Measurements from ENCODE around the gene ENO3. TPM values are rescaled to one million over a fixed set of nuclear protein-coding genes. Genes with fewer than 3 reads are reported as not detected.

The ENO3 gene
- total and polyA plus RNA-seq, 12 donors: 1.6 to 76.6 (median 5.3) TPM

DNA sequence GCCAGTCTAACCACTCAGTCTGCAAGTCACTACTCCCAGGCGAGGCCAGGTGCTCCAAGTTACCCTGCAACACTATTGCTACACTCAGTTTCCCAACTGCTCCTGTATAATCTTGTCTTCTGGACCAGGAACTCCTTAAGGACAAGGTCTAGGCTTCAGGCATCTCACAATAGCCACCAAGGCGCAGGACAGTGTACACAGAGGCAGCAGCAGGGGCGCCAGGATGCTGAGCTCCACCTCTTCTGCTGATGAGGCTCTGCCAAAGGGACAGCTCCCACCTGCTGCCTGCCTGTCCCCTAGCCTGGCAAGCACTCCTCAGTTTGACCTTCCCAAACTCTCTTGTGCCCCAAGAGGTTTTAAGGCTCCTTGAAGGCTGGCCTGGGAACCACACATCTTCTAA, 14.5 kb upstream of the ENO3 start:
- intact Hi-C loops (cut with DNase I): loop anchor here (5.0 to 10.0 kb wide), 2 partner anchors 48 to 61 kb away; partner anchors contain the start of genes CAMTA2 (in 1 of the 2), INCA1 (in 1 of the 2) and KIF1C (in 1 of the 2)
- peaks cover 15 to 28% of the 10 kb centered on the region in 2 donors for H3K4me1 ChIP-seq (replicated peaks in 1 of 2)
- WGBS, 4 donors: 82 to 100% (median 92%) methylated on average over 3 of the region's 3 CpGs
- H3K27me3 ChIP-seq: no peaks in the 10 kb centered on the region
- no peak for TF ChIP-seq POLR2A (IDR thresholded peaks at IDR 0.05)
- TF ChIP-seq, protein P1, sequence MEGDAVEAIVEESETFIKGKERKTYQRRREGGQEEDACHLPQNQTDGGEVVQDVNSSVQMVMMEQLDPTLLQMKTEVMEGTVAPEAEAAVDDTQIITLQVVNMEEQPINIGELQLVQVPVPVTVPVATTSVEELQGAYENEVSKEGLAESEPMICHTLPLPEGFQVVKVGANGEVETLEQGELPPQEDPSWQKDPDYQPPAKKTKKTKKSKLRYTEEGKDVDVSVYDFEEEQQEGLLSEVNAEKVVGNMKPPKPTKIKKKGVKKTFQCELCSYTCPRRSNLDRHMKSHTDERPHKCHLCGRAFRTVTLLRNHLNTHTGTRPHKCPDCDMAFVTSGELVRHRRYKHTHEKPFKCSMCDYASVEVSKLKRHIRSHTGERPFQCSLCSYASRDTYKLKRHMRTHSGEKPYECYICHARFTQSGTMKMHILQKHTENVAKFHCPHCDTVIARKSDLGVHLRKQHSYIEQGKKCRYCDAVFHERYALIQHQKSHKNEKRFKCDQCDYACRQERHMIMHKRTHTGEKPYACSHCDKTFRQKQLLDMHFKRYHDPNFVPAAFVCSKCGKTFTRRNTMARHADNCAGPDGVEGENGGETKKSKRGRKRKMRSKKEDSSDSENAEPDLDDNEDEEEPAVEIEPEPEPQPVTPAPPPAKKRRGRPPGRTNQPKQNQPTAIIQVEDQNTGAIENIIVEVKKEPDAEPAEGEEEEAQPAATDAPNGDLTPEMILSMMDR (IDR thresholded peaks at IDR 0.05): no peak
- no peak overlapping the region for H3K27ac ChIP-seq
- no peaks in the 10 kb centered on the region for H3K9me3 ChIP-seq (replicated peaks in 1 of 3)
- peaks cover 0 to 12% of the 10 kb centered on the region in 2 donors for H3K36me3 ChIP-seq (replicated peaks in 1 of 2)
- DNase-seq: no peak
- H3K4me3 ChIP-seq: no peak overlapping the region

DNA sequence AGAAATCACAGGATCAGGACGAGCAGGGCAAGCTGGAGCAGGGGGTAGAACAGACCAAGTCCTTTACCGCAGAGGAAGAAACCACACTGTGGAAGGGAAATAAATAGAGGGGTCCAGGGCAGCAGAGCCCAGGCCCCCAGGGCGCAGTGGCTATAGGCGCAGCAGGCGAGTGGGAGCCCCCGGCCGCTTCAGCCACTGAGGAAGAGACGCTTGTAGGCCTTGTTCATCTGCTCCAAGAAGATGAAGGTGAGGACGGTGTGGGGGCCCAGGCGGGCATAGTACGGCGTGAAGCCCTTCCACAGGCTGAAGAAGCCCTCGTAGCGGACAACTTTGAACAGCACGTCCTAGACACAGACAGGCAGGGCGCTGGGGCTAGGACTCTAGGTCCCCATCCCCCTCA, 13.4 kb upstream of the ENO3 start:
- Histone ChIP-seq H3K9me3 (replicated peaks in 1 of 3) (no peaks in the 10 kb centered on the region), H3K36me3 (replicated peaks in 1 of 2) (peaks cover 0 to 19% of the 10 kb centered on the region in 2 donors), H3K27ac (no peak overlapping the region), H3K4me3 (no peak overlapping the region), H3K4me1 (replicated peaks in 1 of 2) (peaks cover 17 to 35% of the 10 kb centered on the region in 2 donors), H3K27me3 (no peaks in the 10 kb centered on the region)
- WGBS, 4 donors: 94% methylated on average over 11 to 16 of the region's 16 CpGs
- TF ChIP-seq, protein P1 (IDR thresholded peaks at IDR 0.05): no peak
- TF ChIP-seq POLR2A (IDR thresholded peaks at IDR 0.05): no peak
- intact Hi-C loops (cut with DNase I): loop anchor here (5.0 to 10.0 kb wide), 2 partner anchors 47 to 60 kb away; partner anchors contain the start of genes CAMTA2 (in 1 of the 2), INCA1 (in 1 of the 2) and KIF1C (in 1 of the 2)
- no peak for DNase-seq

DNA sequence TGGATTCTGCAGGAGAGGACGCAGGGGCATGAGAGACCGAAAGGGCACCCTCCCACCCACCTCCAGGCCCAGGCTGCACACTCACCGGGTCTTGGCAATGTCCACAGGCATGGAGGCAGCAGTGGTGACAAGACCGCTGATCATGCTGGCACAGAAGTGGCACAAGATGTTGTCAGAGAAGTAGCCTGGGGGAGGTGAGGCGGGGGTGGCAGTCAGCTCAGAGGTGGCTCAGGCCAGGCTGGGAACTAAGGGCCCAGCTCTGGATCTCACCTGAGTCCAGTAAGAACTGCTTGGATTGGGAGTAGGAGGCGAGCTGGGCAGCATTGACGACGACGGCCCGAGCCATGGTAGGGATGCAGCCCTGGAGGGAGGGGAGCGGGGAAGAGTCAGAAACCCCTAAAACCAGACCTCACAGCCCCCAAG, 12.8 kb upstream of the ENO3 start:
- WGBS, 4 donors: 85 to 89% (median 86%) methylated on average over 11 of the region's 11 CpGs
- intact Hi-C loops (cut with DNase I): loop anchor here (5.0 to 10.0 kb wide), 2 partner anchors 47 to 59 kb away; partner anchors contain the start of genes CAMTA2 (in 1 of the 2), INCA1 (in 1 of the 2) and KIF1C (in 1 of the 2)
- no peak overlapping the region for H3K4me3 ChIP-seq
- no peaks in the 10 kb centered on the region for H3K9me3 ChIP-seq (replicated peaks in 1 of 3)
- DNase-seq: no peak
- TF ChIP-seq, protein P1 (IDR thresholded peaks at IDR 0.05): no peak
- no peak for TF ChIP-seq POLR2A (IDR thresholded peaks at IDR 0.05)
- peaks cover 0 to 25% of the 10 kb centered on the region in 2 donors for H3K36me3 ChIP-seq (replicated peaks in 1 of 2)
- H3K27me3 ChIP-seq: no peaks in the 10 kb centered on the region
- H3K27ac ChIP-seq: no peak overlapping the region
- H3K4me1 ChIP-seq (replicated peaks in 1 of 2): peaks cover 17 to 35% of the 10 kb centered on the region in 2 donors

DNA sequence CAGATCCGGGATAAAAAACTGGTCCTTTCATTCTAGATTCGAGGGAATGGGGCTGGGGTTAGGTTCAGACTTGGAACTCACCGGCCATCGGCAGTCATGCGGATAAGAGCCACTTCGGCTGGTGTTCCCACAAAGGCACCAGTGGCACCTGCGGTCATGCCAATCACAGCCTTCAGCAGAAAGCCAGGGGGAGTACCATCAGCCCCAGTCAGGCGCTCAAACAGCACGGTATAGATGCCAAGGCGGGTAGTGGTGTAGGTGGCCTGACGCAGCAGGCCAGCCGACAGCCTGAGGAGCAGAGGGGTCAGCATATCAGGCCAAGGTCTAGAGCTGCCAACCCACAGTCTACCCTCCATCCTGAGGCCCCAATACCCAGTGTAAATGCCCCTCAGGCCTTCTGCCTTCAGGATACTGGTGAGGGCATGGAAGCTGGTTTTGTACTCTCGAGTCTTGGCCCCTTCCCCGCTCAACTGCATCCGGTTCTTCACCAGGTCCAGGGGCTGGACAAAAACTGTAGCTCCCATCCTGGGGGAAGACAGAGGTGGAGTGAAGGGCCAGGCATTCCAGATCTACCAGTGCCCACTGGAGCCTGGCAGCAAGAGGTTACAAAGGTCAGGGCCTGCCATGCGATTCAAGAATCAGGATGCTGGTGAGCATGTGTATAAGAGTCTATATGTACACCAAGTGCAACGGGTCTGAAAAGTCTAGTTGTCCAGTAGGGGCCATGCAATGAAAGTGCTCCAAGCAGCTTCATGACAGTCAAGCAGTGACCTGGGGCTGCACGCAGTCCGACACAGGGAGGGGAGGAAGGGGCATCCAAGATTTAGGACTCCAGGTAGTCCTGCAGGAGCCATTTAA, 12.0 kb upstream of the ENO3 start:
- 52 to 65% (median 59%) methylated on average over 11 to 19 of the region's 19 CpGs for WGBS, 4 donors
- Histone ChIP-seq H3K27ac (peak overlapping the region; percentile 49 to 93 (median 90)), H3K4me3 (peak overlapping the region; percentile 21 to 95 (median 80)), H3K9me3 (replicated peaks in 1 of 3) (no peaks in the 10 kb centered on the region), H3K4me1 (replicated peaks in 1 of 2) (peaks cover 17 to 34% of the 10 kb centered on the region in 2 donors), H3K27me3 (no peaks in the 10 kb centered on the region), H3K36me3 (replicated peaks in 1 of 2) (peaks cover 0 to 33% of the 10 kb centered on the region in 2 donors)
- intact Hi-C loops (cut with DNase I): loop anchor here (5.0 to 10.0 kb wide), 2 partner anchors 46 to 58 kb away; partner anchors contain the start of genes CAMTA2 (in 1 of the 2), INCA1 (in 1 of the 2) and KIF1C (in 1 of the 2)
- DNase-seq: no peak
- no peak for TF ChIP-seq POLR2A (IDR thresholded peaks at IDR 0.05)
- TF ChIP-seq, protein P1 (IDR thresholded peaks at IDR 0.05): no peak
